Aorta (tissue), 5 donors: ENCODE results near the gene TRAM2. TPM values are rescaled to one million over a fixed set of nuclear protein-coding genes. Genes with fewer than 3 reads are reported as not detected.
"Not testable (repeated sequence)": the region's sequence is repeated elsewhere in the genome, so short reads cannot be mapped to it uniquely, and the experiment has no call there.

Experiments used
- ATAC-seq: fragments of 200-7000 bp; cut with Tn5 transposase; one replicate; pipeline ENCODE4 v1.9.1; 2022; ENCODE audit warnings: moderate library complexity; ENCODE audit not compliant: low FRiP score
- DNase-seq, 2 donors: peaks; one replicate each; pipeline ENCODE4 v3.0.0-alpha.2; 2020
- H3K27ac ChIP-seq, 2 donors: one replicate each; pipeline ENCODE4 v1.5.1; 2013; ENCODE audit warnings: low read length in 2 of 2, mild to moderate bottlenecking in 2 of 2, moderate library complexity in 2 of 2, control low read depth in 1 of 2, inconsistent platforms in 1 of 2, low read depth in 1 of 2
- H3K27me3 ChIP-seq, 2 donors: one replicate each; pipeline ENCODE4 v1.6.1; 2013; ENCODE audit warnings: control low read depth in 1 of 2, low read length in 1 of 2, mild to moderate bottlenecking in 1 of 2, moderate library complexity in 1 of 2; ENCODE audit not compliant: insufficient read depth in 2 of 2, control insufficient read depth in 1 of 2
- H3K36me3 ChIP-seq, 2 donors: one replicate each; pipeline ENCODE4 v1.6.1; 2013; ENCODE audit warnings: control low read depth in 1 of 2, low read length in 1 of 2, mild to moderate bottlenecking in 1 of 2; ENCODE audit not compliant: insufficient read depth in 2 of 2, control insufficient read depth in 1 of 2
- H3K4me1 ChIP-seq, 2 donors: one replicate each; pipeline ENCODE4 v1.6.1; 2013; ENCODE audit warnings: low read length in 2 of 2, control low read depth in 1 of 2, mild to moderate bottlenecking in 1 of 2, moderate library complexity in 1 of 2; ENCODE audit not compliant: insufficient read depth in 2 of 2, control insufficient read depth in 1 of 2
- H3K4me3 ChIP-seq, 2 donors: one replicate each; pipeline ENCODE4 v1.5.1; 2013; ENCODE audit warnings: low read length in 2 of 2, control low read depth in 1 of 2, mild to moderate bottlenecking in 1 of 2
- H3K9me3 ChIP-seq: one replicate; pipeline ENCODE4 v1.6.1; 2013; ENCODE audit warnings: mild to moderate bottlenecking, low read length; ENCODE audit not compliant: control insufficient read depth
- WGBS, 2 donors: extraction: QIAGEN DNeasy Blood & Tissue Kit; methylation state at CpG; one replicate each; pipeline ENCODE4 v1.1.7; 2013; 5-methylcytosine and 5-hydroxymethylcytosine counted together
- intact Hi-C, 2 donors: fragments of 100-400 bp; cut with DNase I; formaldehyde crosslinking; loops; one replicate each; pipeline versions ENCODE4 v1.14.2 to v1.15.0; 2022
- polyA plus RNA-seq, 2 donors: library from polyadenylated mRNA; stranded (reverse); fragments of 200-250 nt; gene quantifications; one replicate each; pipeline ENCODE4 v1.2.3, GENCODE V29; 2013
- total RNA-seq, 2 donors: library from RNA; stranded (reverse); fragmentation: NEBNext Ultra II Directional; extraction: Animal tissue kit (Norgen Biotek cat#: 25700); gene quantifications; one replicate each; pipeline ENCODE4 v1.2.1, GENCODE V29; 2021
- donor health status: healthy with polysubstance abuse.
- donor health status: Bipolar disorder and iron deficiency.
- donor health status: DM: no; HTN: no; CAD: no.
- donor health status: DM: no; HTN: no; CAD: no.
- donor health status: DM: yes; HTN: yes; CAD: no.

Gene TRAM2
- total and polyA plus RNA-seq, 4 donors, result 7.5 to 39.5 (median 30.3) TPM

GRCh38 chr6:52491203-52492069, 85.4 kb downstream of the TRAM2 start:
- no peak overlapping the region for H3K27ac ChIP-seq
- H3K4me1 ChIP-seq, result no peaks in the 10 kb centered on the region
- H3K27me3 ChIP-seq, result no peaks in the 10 kb centered on the region
- no peak overlapping the region for H3K4me3 ChIP-seq
- no peak for DNase-seq
- ATAC-seq, result no peak
- H3K36me3 ChIP-seq, result no peaks in the 10 kb centered on the region
- 84 to 85% methylated on average over 14 of the region's 14 CpGs for WGBS, 2 donors
- intact Hi-C loops, result loop anchor here in 1 of 2 donors (10.0 kb wide), 1 partner anchor 173 kb away; no protein-coding TSS in a partner anchor
- no peaks in the 10 kb centered on the region for H3K9me3 ChIP-seq

- ATAC-seq, result no peak
Measured at GRCh38 chr6:52489881-52490280, 87.0 kb downstream of the TRAM2 start.

GRCh38 chr6:52483671-52484003, 93.2 kb downstream of the TRAM2 start:
- H3K9me3 ChIP-seq, result no peaks in the 10 kb centered on the region
- no peak overlapping the region for H3K27ac ChIP-seq
- no peak for ATAC-seq
- DNase-seq, result no peak
- WGBS, 2 donors, result 90 to 95% methylated on average over 3 of the region's 3 CpGs
- H3K4me3 ChIP-seq, result no peak overlapping the region
- no peaks in the 10 kb centered on the region for H3K27me3 ChIP-seq
- intact Hi-C loops, result loop anchor here in 1 of 2 donors (5.0 kb wide), 1 partner anchor 56 kb away; no protein-coding TSS in a partner anchor
- H3K36me3 ChIP-seq, result no peaks in the 10 kb centered on the region
- H3K4me1 ChIP-seq, result no peaks in the 10 kb centered on the region

More at GRCh38 chr6:52489881-52490280, 87.0 kb downstream of the TRAM2 start:
- H3K4me1 ChIP-seq, result no peaks in the 10 kb centered on the region
- no peak overlapping the region for H3K27ac ChIP-seq
- no peaks in the 10 kb centered on the region for H3K27me3 ChIP-seq
- intact Hi-C loops, result loop anchor here in 1 of 2 donors (10.0 kb wide), 1 partner anchor 175 kb away; no protein-coding TSS in a partner anchor
- DNase-seq, result no peak
- no peaks in the 10 kb centered on the region for H3K36me3 ChIP-seq
- H3K4me3 ChIP-seq, result no peak overlapping the region
- 85 to 90% methylated on average over 5 of the region's 5 CpGs for WGBS, 2 donors
- H3K9me3 ChIP-seq, result no peaks in the 10 kb centered on the region

- intact Hi-C loops, result loop anchor here in 1 of 2 donors (5.0 kb wide), 1 partner anchor 56 kb away; no protein-coding TSS in a partner anchor
Measured at GRCh38 chr6:52482903-52483670, 93.8 kb downstream of the TRAM2 start.

GRCh38 chr6:52475307-52475706, 101.6 kb downstream of the TRAM2 start:
- no peaks in the 10 kb centered on the region for H3K4me1 ChIP-seq
- no peak for ATAC-seq
- DNase-seq, result no peak
- H3K27ac ChIP-seq, result no peak overlapping the region
- H3K4me3 ChIP-seq, result no peak overlapping the region
- H3K27me3 ChIP-seq, result no peaks in the 10 kb centered on the region
- H3K9me3 ChIP-seq, result no peaks in the 10 kb centered on the region
- intact Hi-C loops, result no loop called here
- no peaks in the 10 kb centered on the region for H3K36me3 ChIP-seq
- 3 to 7% methylated on average over 2 of the region's 2 CpGs for WGBS, 2 donors

More at GRCh38 chr6:52482903-52483670, 93.8 kb downstream of the TRAM2 start:
- H3K4me3 ChIP-seq, result no peak overlapping the region
- H3K27me3 ChIP-seq, result no peaks in the 10 kb centered on the region
- H3K4me1 ChIP-seq, result no peaks in the 10 kb centered on the region
- H3K9me3 ChIP-seq, result no peaks in the 10 kb centered on the region
- no peak for ATAC-seq
- H3K36me3 ChIP-seq, result no peaks in the 10 kb centered on the region
- WGBS, 2 donors, result 91 to 94% methylated on average over 7 of the region's 7 CpGs
- H3K27ac ChIP-seq, result no peak overlapping the region
- DNase-seq, result no peak

- no peak overlapping the region for H3K4me3 ChIP-seq
- ATAC-seq (no peak), DNase-seq (no peak)
- no peaks in the 10 kb centered on the region for H3K9me3 ChIP-seq
- no peaks in the 10 kb centered on the region for H3K36me3 ChIP-seq
- 94 to 95% methylated on average over 4 of the region's 4 CpGs for WGBS, 2 donors
- no peaks in the 10 kb centered on the region for H3K4me1 ChIP-seq
- no peak overlapping the region for H3K27ac ChIP-seq
- H3K27me3 ChIP-seq, result no peaks in the 10 kb centered on the region
- intact Hi-C loops, result no loop called here
Measured at GRCh38 chr6:52474173-52474572, 102.7 kb downstream of the TRAM2 start.

- 88 to 91% methylated on average over 2 of the region's 2 CpGs for WGBS, 2 donors
- H3K27ac ChIP-seq, H3K36me3 ChIP-seq, ATAC-seq, H3K9me3 ChIP-seq, H3K27me3 ChIP-seq, DNase-seq, intact Hi-C loops, H3K4me1 ChIP-seq, H3K4me3 ChIP-seq: not testable (repeated sequence)
Measured at GRCh38 chr6:52461194-52461593, 115.7 kb downstream of the TRAM2 start.

GRCh38 chr6:52457096-52457495, 119.8 kb downstream of the TRAM2 start:
- 97 to 98% methylated on average over 2 of the region's 2 CpGs for WGBS, 2 donors
- H3K27ac ChIP-seq, result no peak overlapping the region
- H3K4me1 ChIP-seq, result no peaks in the 10 kb centered on the region
- intact Hi-C loops, result no loop called here
- no peaks in the 10 kb centered on the region for H3K36me3 ChIP-seq
- H3K4me3 ChIP-seq, result no peak overlapping the region
- no peaks in the 10 kb centered on the region for H3K27me3 ChIP-seq
- H3K9me3 ChIP-seq, result no peaks in the 10 kb centered on the region
- DNase-seq (no peak), ATAC-seq (no peak)
